ENCODE data around the gene FAM185A.
"Not testable (repeated sequence)": the region's sequence is repeated elsewhere in the genome, so short reads cannot be mapped to it uniquely, and the experiment has no call there.

Gene FAM185A

GRCh38 chr7:102780926-102781325, 32.1 kb downstream of the FAM185A start:
- H3K4me1 ChIP-seq (ENCODE audit: control insufficient read depth, insufficient read depth, low read length); H3K36me3 ChIP-seq (ENCODE audit: control insufficient read depth in 2 of 2, insufficient read depth in 2 of 2, low read length in 2 of 2); H3K27ac ChIP-seq (ENCODE audit: low read length); H3K4me3 ChIP-seq (ENCODE audit: low read length in 2 of 2); H3K9me3 ChIP-seq (ENCODE audit: control insufficient read depth in 2 of 2, low read length in 2 of 2); H3K27me3 ChIP-seq (ENCODE audit: control insufficient read depth in 1 of 2, insufficient read depth in 2 of 2, low read length in 2 of 2); H3K9ac ChIP-seq (ENCODE audit: low read length in 2 of 2): not testable (repeated sequence)

- not testable (repeated sequence) for H3K9ac ChIP-seq (ENCODE audit: low read length in 2 of 2); H3K4me1 ChIP-seq (ENCODE audit: control insufficient read depth, insufficient read depth, low read length); H3K27me3 ChIP-seq (ENCODE audit: control insufficient read depth in 1 of 2, insufficient read depth in 2 of 2, low read length in 2 of 2); H3K4me3 ChIP-seq (ENCODE audit: low read length in 2 of 2); H3K9me3 ChIP-seq (ENCODE audit: control insufficient read depth in 2 of 2, low read length in 2 of 2); H3K36me3 ChIP-seq (ENCODE audit: control insufficient read depth in 2 of 2, insufficient read depth in 2 of 2, low read length in 2 of 2); H3K27ac ChIP-seq (ENCODE audit: low read length)
Measured at GRCh38 chr7:102788770-102789169, 40.0 kb downstream of the FAM185A start.

GRCh38 chr7:102790364-102791100, 41.7 kb downstream of the FAM185A start:
- H3K9me3 ChIP-seq (ENCODE audit: control insufficient read depth in 2 of 2, low read length in 2 of 2); H3K27ac ChIP-seq (ENCODE audit: low read length); H3K36me3 ChIP-seq (ENCODE audit: control insufficient read depth in 2 of 2, insufficient read depth in 2 of 2, low read length in 2 of 2); H3K4me3 ChIP-seq (ENCODE audit: low read length in 2 of 2); H3K9ac ChIP-seq (ENCODE audit: low read length in 2 of 2); H3K27me3 ChIP-seq (ENCODE audit: control insufficient read depth in 1 of 2, insufficient read depth in 2 of 2, low read length in 2 of 2); H3K4me1 ChIP-seq (ENCODE audit: control insufficient read depth, insufficient read depth, low read length): not testable (repeated sequence)

- not testable (repeated sequence) for H3K36me3 ChIP-seq (ENCODE audit: control insufficient read depth in 2 of 2, insufficient read depth in 2 of 2, low read length in 2 of 2); H3K4me3 ChIP-seq (ENCODE audit: low read length in 2 of 2); H3K4me1 ChIP-seq (ENCODE audit: control insufficient read depth, insufficient read depth, low read length); H3K27ac ChIP-seq (ENCODE audit: low read length); H3K9ac ChIP-seq (ENCODE audit: low read length in 2 of 2); H3K27me3 ChIP-seq (ENCODE audit: control insufficient read depth in 1 of 2, insufficient read depth in 2 of 2, low read length in 2 of 2); H3K9me3 ChIP-seq (ENCODE audit: control insufficient read depth in 2 of 2, low read length in 2 of 2)
Measured at GRCh38 chr7:102791367-102791766, 42.6 kb downstream of the FAM185A start.

GRCh38 chr7:102791831-102792230, 43.0 kb downstream of the FAM185A start:
- H3K27me3 ChIP-seq (ENCODE audit: control insufficient read depth in 1 of 2, insufficient read depth in 2 of 2, low read length in 2 of 2); H3K4me1 ChIP-seq (ENCODE audit: control insufficient read depth, insufficient read depth, low read length); H3K4me3 ChIP-seq (ENCODE audit: low read length in 2 of 2); H3K27ac ChIP-seq (ENCODE audit: low read length); H3K9me3 ChIP-seq (ENCODE audit: control insufficient read depth in 2 of 2, low read length in 2 of 2); H3K36me3 ChIP-seq (ENCODE audit: control insufficient read depth in 2 of 2, insufficient read depth in 2 of 2, low read length in 2 of 2); H3K9ac ChIP-seq (ENCODE audit: low read length in 2 of 2): not testable (repeated sequence)

- H3K4me1 ChIP-seq (ENCODE audit: control insufficient read depth, insufficient read depth, low read length); H3K9ac ChIP-seq (ENCODE audit: low read length in 2 of 2); H3K27me3 ChIP-seq (ENCODE audit: control insufficient read depth in 1 of 2, insufficient read depth in 2 of 2, low read length in 2 of 2); H3K9me3 ChIP-seq (ENCODE audit: control insufficient read depth in 2 of 2, low read length in 2 of 2); H3K4me3 ChIP-seq (ENCODE audit: low read length in 2 of 2); H3K27ac ChIP-seq (ENCODE audit: low read length); H3K36me3 ChIP-seq (ENCODE audit: control insufficient read depth in 2 of 2, insufficient read depth in 2 of 2, low read length in 2 of 2): not testable (repeated sequence)
Measured at GRCh38 chr7:102794567-102794966, 45.8 kb downstream of the FAM185A start.

- H3K27me3 ChIP-seq (ENCODE audit: control insufficient read depth in 1 of 2, insufficient read depth in 2 of 2, low read length in 2 of 2); H3K4me3 ChIP-seq (ENCODE audit: low read length in 2 of 2); H3K9ac ChIP-seq (ENCODE audit: low read length in 2 of 2); H3K36me3 ChIP-seq (ENCODE audit: control insufficient read depth in 2 of 2, insufficient read depth in 2 of 2, low read length in 2 of 2); H3K4me1 ChIP-seq (ENCODE audit: control insufficient read depth, insufficient read depth, low read length); H3K9me3 ChIP-seq (ENCODE audit: control insufficient read depth in 2 of 2, low read length in 2 of 2); H3K27ac ChIP-seq (ENCODE audit: low read length): not testable (repeated sequence)
Measured at GRCh38 chr7:102795987-102796595, 47.3 kb downstream of the FAM185A start.

- Histone ChIP-seq H3K27me3 (ENCODE audit: control insufficient read depth in 1 of 2, insufficient read depth in 2 of 2, low read length in 2 of 2) (no peaks in the 10 kb centered on the region), H3K27ac (ENCODE audit: low read length) (no peak overlapping the region), H3K36me3 (ENCODE audit: control insufficient read depth in 2 of 2, insufficient read depth in 2 of 2, low read length in 2 of 2) (no peaks in the 10 kb centered on the region), H3K4me1 (ENCODE audit: control insufficient read depth, insufficient read depth, low read length) (no peaks in the 10 kb centered on the region), H3K4me3 (ENCODE audit: low read length in 2 of 2) (no peak overlapping the region), H3K9me3 (ENCODE audit: control insufficient read depth in 2 of 2, low read length in 2 of 2) (no peaks in the 10 kb centered on the region), H3K9ac (ENCODE audit: low read length in 2 of 2) (no peak overlapping the region)
Measured at GRCh38 chr7:102806613-102807012, 57.8 kb downstream of the FAM185A start.

- H3K4me1 ChIP-seq (ENCODE audit: control insufficient read depth, insufficient read depth, low read length) = no peaks in the 10 kb centered on the region
- H3K9me3 ChIP-seq (ENCODE audit: control insufficient read depth in 2 of 2, low read length in 2 of 2) = no peaks in the 10 kb centered on the region
- peaks cover 0 to 3% of the 10 kb centered on the region in 2 donors for H3K36me3 ChIP-seq (ENCODE audit: control insufficient read depth in 2 of 2, insufficient read depth in 2 of 2, low read length in 2 of 2)
- H3K27me3 ChIP-seq (ENCODE audit: control insufficient read depth in 1 of 2, insufficient read depth in 2 of 2, low read length in 2 of 2) = no peaks in the 10 kb centered on the region
- H3K4me3 ChIP-seq (ENCODE audit: low read length in 2 of 2) = no peak overlapping the region
- H3K9ac ChIP-seq (ENCODE audit: low read length in 2 of 2) = no peak overlapping the region
- H3K27ac ChIP-seq (ENCODE audit: low read length) = no peak overlapping the region
Measured at GRCh38 chr7:102810916-102811315, 62.1 kb downstream of the FAM185A start.

- Histone ChIP-seq H3K9ac (ENCODE audit: low read length in 2 of 2) (no peak overlapping the region), H3K27me3 (ENCODE audit: control insufficient read depth in 1 of 2, insufficient read depth in 2 of 2, low read length in 2 of 2) (no peaks in the 10 kb centered on the region), H3K27ac (ENCODE audit: low read length) (no peak overlapping the region)
Measured at GRCh38 chr7:102811942-102812678, 63.3 kb downstream of the FAM185A start.

More at GRCh38 chr7:102811942-102812678, 63.3 kb downstream of the FAM185A start:
- Histone ChIP-seq H3K9me3 (ENCODE audit: control insufficient read depth in 2 of 2, low read length in 2 of 2) (no peaks in the 10 kb centered on the region), H3K4me3 (ENCODE audit: low read length in 2 of 2) (no peak overlapping the region), H3K4me1 (ENCODE audit: control insufficient read depth, insufficient read depth, low read length) (no peaks in the 10 kb centered on the region), H3K36me3 (ENCODE audit: control insufficient read depth in 2 of 2, insufficient read depth in 2 of 2, low read length in 2 of 2) (peaks cover 0 to 3% of the 10 kb centered on the region in 2 donors)

Data from stomach smooth muscle (tissue), 2 donors.